HK-2 (cell line): ENCODE results near the gene EFNA5.
"Not testable (repeated sequence)": the region's sequence is repeated elsewhere in the genome, so short reads cannot be mapped to it uniquely, and the experiment has no call there.

Experiments
- DNase-seq: peaks from one replicate; pipeline ENCODE4 v3.0.0-alpha.2; 2018; ENCODE audit not compliant: unreplicated experiment

The EFNA5 gene

DNA sequence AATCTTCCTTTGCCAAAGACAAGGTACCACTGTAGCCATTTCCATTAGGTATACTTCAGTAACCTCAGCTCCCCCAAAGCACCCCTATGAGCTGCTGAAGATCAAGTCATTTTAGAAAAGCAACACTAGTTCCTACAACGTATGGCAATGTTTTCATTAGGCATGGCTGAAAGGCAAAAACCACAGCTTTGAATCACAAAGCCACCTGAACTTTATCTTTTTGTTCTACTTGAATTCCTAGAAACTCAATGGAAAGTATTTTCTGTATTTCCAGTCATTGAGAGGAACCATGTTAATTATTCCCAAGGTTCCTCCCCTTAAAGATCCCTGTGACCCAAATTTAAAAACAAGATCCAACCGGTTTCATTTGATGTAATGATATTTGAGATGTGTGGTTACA lies 152.1 kb downstream of the EFNA5 start:
- DNase-seq, result no peak

DNA sequence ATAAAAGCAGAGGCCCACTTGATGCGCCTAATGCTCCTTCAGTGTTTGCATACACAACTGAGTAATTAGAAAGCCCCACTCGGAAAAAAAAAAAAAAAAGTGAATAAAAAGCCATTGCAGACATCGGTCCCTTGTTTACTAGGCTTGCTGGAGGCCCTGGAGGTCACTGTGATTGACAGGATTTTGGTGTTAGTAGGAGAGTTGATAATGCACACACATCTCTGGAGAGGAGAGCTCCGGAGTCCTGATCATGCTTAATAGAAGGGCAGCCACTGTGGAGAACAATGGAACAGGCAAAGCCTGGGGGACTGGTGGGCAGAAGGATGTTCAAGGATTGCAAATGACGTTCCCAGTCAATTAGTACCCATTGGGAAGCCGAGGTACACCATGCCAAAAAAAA lies 152.5 kb downstream of the EFNA5 start:
- DNase-seq, result no peak

DNA sequence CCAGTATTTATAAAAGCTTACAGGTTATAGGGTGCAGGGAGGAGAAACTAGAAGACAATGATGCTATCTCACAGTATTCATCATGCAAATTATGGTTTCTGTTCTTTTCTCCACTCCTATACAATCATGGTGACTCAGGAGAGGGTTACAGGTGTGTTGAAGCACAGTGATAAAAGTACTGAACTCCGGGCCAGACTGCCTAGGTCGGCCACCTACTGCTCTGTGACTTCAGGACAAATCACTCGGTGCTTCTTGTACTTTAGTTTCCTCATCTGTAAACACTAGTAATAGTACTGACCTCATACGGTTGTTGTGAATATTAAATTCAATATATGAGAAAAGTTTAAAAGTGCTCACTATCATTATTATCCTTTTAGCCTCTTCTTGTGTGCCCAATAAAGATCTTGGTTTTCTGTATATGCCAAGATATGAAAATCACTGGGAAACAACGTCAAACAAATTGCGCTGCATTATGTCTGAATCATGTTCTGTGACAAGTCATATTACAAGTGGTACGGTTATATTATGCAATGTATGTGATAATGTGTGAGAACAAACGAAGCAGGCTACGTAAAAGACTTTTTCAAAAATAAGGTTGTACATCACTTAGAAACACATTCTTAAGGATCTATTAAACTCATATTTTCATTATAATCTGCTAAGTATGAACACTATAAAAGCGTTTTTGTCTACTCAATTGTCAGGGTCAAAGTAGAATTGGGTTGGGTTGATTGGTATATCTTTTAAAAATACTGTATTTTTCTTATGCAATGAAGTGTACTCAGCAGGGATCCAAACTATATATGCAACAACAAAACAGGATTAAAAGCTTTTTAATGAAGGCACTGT lies 153.3 kb downstream of the EFNA5 start:
- DNase-seq, result no peak

DNA sequence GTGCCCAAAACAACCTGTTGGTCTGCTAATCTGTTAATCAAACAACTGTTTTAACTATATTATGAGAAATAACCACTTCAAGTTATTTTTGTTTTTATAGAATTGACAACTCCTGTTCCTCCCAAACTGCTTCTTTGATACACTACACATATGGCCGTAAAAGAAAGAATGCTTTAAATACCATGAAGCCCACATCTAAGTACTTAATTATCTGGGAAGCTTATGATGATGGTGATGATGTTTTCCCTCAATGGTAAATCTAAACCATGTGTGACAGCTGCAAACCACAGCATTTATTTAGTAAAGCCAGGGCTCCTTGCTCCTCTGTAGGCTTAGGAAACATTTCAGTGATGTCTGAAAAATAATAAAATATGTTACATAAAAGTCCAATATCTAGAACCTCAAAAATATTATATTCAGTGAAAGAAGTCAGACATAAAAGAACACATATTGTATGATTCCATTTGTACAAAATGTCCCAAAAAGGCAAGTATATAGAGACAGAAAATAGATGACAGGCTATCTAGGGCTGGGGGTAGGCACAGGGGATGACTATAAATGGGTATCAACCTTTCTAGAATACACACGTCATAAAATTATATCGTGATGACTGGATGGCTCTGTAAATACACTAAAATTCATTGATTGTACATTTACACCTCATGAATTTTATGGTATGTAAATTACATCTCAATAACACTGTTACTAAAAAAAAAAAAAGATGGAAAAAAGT lies 154.1 kb downstream of the EFNA5 start:
- DNase-seq, result no peak

DNA sequence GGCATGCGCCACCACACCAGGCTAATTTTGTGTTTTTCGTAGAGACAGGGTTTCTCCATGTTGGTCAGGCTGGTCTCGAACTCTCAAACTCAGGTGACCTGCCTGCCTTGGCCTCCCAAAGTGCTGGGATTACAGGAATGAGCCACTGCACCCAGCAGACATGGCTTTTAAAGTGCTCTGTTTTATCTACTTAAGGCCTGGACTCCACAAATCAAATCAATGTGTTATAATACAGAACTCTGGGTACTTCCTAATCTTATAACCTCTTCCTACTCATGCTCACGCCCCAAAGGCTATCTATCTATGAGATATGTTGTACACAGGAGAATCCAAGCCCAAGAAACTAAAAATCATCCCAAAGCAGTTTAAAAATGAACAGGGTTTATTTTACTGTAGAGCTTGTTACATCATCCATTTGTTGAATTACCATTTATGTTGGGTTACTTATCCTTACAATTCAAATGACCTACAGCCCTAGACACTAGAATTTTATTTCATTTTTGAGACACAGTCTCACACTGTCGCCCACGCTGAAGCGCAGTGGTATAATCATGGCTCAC lies 155.1 kb downstream of the EFNA5 start:
- DNase-seq, result no peak

DNA sequence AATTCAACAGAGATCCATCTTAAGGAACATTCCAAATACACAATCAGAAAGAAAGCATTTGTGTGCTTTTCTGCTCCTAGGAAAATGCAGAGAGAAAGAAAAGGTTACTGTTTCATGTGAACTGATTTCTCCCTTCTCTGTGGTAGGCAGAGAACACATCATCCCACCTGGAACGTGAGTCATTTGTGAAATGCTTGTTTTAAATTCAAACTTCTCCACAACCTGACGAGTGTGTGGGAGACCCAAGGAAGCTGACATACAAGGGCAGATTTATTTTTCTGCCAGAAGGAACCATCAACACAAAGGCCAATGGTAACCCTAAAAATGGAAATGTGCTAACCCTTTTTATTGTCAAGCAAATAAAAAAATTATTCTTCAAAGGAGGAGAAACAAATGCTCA lies 156.4 kb downstream of the EFNA5 start:
- no peak for DNase-seq

DNA sequence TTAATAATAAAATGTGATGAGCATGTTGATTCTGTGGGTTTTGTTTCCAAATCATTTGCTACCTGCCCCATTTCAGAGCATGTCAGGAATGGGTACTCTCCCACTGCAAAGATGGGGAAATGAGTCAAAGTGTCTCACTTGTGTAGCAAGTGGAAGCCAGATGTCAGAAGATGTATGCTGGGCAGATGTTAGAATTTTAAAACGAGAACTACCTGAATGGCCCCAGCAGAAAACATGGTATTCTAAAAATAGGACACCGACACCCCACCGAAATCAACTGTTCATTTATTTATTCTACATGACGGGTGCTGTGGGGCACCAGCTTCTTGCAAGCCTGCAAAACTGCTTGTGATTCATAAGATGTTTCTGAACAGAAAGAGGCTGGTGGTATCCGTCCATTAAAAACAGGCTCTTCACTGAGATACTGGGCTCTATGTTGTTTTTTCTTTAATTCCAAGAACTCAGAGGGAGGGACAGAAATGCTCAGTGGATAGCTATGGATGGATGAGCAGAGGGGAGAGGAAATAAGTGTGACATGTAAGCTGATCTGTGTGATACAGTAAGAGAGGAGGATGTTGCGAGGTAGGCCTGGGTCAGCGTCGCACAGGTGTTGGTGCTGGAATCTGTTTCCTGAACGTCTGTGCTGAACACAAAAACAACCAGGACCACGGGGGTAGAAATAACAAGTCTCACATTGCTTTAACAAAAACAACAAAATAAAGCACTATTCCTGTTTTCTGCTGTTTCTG lies 157.2 kb downstream of the EFNA5 start:
- no peak for DNase-seq

DNA sequence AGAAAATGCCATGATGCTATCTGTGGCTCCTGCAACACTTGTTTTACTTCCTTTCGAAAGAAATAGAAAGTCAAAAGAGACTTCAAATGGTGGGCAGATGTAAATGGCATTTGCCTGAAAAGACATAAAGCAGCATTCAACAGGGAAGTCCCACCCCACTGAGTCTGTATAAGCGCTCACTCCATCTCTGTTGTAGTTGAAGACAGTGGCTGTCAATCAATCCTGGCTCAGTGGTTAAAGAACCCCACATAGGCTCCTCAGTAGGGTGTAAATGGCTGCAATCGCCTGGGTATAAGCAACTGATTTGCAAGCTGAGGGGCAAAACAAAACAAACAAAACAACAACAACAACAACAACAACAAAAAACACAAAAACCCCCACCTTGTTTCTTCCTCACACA lies 158.7 kb downstream of the EFNA5 start:
- DNase-seq, result no peak

DNA sequence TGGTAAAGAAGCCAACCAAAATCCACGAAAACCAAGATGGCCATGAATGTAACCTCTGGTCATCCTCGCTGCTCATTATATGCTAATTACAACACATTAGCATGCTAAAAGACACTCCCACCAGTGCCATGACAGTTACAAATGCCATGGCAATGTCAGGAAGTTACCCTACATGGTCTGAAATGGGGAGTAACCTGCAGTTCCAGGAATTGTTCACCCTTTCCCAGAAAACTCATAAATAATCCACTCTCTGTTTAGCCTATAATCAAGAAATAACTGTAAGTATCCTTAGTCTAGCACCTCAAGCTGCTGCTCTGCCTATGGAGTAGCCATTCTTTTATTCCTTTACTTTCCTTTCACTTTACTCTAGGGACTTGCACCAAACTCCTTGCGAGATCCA lies 160.6 kb downstream of the EFNA5 start:
- no peak for DNase-seq

DNA sequence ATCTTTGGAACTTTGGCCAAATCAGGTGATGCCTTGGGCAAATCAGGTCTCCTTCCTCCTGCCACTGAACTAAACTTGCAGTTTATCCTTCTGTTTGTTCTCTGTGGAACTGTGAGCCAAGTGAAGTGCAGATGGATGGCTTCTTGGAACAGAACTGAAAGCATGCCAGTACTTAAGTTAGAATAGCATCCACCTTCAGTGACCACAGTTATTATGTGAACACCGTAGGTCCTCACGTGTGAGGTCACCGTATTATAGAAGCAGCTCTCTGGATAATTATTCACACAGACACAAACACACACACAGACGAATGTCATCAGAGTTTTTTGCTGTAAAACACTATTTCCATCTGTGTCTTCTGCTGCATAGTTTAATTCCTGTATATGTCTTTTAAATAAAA lies 162.6 kb downstream of the EFNA5 start:
- no peak for DNase-seq

DNA sequence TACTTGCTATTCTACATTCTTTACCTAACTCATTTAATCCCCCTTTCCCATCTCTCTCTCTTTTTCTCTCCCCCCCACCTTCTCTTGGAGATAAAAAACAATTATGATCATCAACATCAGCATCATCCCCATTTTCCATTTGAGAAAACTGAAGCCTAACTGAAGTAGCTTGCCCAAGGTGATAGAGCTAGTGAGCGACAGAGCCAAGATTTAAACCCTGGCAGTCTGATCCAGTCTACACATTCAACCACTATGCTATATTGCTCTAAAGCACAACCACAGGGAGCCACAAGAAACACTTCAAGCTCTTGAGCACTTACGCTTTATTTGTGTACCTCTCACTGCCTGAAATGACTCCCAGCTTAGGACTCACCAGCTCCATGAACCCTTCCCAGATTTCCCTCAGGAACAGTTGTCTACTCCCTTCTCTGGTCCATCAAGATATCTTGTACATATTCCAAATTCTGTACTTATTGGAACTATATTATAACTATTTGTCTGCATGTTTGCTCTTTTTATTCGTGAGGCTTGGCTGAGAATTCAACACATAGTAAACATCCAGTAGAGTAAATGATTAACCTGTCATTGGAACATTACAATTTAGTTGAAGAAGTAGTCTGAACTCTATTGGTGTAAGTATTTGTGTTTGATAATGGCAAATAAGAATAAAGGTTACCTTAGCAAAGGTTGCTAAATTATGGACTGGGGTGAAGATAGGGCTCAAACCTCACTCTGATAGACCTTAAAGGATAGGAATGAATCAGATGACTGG lies 164.8 kb downstream of the EFNA5 start:
- DNase-seq, result no peak

DNA sequence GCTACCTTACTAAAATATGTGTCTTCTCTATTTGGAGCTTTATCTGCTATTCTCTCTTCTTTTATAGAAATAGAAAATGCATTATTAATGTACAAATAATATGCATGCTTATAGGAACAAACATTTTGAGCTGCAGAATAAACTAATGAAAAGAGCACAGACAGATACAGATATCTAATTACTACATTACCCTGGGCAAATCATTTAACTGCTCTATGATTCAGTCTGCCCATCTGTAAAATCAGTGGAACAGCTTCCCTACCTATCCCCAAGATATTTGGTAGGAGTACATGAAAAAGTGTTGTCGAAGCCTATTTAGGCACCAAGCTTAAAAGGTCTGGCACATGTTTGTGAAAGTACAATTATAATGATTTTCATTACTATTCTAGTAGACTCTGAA lies 166.3 kb downstream of the EFNA5 start:
- DNase-seq, result no peak

DNA sequence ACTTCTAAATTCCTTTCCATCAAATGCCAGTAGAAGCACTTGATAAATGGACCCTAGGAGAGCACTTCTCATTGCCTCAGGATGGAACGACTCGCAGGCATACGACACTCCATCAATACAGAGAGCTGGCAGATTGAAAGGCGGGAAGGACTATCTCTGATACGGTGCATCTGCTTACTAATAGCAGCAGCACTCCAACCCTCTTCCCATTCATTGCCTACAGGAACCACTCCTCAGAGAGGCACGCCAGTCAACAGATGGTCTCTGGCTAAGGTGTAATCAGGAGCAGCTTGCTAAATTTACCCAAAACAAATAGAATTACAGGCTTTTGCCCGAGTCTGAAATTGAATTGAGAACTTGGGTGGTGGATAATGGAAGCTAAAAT lies 168.1 kb downstream of the EFNA5 start:
- DNase-seq, result no peak

DNA sequence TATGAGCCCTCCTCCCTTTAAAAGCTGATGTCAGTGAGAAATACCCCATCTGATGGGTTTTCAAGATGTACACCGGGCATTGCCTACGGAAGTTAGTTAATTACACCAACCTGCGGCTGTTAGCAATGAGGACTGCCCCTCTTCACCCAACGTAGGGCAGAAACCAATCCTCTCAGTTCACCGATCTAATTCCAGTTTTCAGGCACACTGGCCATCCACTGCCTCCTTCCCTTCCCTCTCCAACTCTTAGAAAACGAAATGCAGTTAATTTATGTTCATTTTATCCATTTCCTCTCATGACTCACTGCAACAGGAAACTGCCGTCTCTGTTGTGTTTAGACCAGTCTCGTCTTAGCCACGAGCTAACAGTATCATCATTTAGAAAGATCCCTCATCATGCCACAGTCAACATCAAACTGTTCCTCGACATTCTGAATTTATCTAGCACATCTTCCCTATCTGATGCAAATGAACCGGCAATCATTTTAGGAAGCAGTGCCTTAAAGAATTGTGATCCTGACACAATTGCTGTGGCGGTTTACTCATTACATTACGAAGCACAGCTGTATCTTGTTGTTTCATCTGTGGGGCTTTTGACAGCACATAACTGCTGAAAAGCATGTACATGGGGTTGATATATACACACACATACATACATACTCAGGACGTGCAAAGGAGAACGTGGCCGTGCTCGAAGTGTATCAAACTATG lies 168.6 kb downstream of the EFNA5 start:
- DNase-seq, result no peak

DNA sequence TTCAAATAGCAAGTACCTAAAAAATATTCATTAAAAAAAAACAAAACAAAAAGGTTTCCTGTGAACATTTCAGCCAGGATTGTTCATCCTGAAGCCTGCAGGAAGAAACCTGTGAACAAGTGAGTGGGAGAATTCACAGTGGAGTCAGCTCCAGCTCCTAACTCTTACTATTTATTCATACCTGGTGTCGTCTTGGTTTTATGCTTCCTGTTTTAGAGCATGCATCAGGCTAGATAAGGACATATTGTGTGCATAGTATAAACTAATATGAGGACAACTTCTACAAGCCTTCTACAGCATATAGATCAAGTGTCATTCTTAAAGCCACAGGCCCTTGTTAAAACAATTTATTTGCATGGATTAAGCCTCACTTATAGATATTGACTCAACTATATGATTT lies 169.9 kb downstream of the EFNA5 start:
- no peak for DNase-seq

DNA sequence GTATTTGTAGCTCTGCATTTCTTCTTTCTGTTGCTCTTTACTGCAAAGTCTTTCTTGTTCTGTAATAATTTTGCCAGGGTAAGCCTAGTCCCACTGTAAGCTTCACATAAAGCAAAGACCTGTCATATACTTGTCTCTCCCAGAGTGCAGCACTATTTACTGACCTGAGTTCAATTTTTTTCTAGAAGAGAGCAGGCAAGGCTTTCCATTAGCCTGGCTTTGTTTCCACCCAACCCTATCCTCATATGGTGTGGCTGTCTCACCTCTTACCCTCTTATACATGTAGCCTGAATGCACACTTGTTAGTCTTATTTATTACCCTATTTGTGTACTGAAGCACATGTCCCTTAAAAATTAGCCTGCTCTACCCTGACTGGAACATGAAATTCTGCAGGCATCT lies 170.4 kb downstream of the EFNA5 start:
- no peak for DNase-seq

DNA sequence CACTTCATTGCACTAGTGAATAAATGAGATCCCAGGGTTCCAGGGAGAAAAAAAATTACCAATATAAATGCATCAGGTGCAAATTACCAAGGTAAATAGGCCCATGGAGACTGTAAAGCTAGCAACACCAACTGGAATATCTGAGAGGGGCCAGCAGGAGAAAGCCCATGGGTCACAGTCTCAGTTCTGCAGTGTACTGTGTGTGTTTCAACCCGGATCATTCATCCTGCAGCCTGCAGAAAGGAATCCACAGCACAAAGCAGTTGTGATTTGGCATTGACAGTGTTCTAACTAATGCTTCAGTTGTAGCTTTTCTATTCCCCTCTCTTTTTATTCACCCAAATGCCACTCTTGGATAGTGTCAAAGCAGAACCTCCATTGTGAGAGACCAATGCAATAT lies 171.0 kb downstream of the EFNA5 start:
- DNase-seq, result no peak

DNA sequence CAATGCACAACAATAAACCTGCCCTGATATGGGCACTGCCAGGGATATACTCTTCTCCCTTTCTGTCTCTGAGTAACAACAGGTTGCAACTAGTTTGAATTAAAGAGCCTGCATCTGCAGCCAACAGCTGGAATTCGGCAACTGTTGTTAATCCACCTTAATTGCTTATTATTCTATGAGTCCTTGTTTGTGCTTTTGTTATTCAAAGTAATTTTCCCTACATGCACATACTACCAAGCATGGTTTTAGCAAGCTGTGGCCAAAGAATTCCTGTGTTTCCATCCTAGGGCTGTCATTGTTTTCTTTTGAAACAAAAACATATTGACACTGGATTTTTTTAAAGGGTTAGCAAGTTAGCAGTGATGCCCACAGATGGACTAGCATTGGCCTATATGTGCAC lies 171.5 kb downstream of the EFNA5 start:
- DNase-seq, result no peak

DNA sequence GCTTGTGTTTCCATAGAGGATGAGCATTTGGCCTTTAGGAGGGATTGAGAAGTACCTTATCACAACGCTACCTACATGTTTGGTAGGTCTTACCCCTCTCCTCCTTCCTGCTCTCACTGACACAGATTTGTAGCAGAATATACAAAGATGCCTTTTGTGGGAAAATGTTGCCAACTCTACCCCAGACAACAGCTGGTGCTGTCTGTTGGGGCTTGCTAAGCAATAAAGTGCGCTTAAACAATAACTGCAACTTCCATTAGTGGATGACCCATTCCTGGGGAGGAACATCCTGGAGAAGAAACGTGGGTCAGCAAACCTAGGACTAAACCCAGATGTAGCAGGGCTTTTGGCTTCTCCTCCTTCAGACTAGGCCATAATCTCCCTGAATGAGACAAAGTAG lies 174.3 kb downstream of the EFNA5 start:
- DNase-seq, result no peak

DNA sequence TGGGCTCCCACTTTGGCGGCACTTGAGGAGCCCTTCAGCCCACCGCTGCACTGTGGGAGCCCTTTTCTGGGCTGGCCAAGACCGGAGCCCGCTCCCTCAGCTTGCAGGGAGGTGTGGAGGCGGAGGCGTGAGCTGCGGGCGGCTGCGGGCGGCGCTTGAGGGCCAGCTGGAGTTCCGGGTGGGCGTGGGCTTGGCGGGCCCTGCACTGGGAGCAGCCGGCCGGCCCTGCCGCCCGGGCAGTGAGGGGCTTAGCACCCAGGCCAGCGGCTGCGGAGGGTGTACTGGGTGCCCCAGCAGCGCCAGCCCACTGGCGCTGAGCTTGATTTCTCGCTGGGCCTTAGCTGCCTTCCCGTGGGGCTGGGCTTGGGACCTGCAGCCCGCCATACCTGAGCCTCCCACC lies 176.6 kb downstream of the EFNA5 start:
- DNase-seq, result not testable (repeated sequence)

DNA sequence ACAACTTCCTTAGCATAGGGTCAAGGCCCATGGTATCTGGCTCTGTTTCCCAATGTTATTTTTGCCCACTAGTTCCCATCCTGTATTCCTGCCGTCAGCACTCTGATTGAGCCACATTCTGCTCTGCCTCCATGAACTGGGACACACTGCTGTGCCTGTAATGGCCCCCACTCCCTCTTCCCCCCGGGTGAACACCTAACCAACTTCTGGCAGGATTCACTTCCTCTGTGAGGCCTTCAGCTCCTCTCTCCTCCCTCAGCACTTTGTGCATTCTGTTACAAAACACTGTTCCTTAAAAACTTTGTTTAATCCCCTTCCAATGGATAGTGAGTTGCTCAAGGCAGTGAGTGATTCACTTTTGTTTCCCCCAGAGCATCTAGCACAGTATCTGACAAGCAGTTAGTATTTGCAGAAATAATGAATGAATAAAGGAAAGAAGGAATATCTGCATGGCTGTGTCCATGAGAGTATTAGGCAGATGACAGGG lies 183.6 kb downstream of the EFNA5 start:
- no peak for DNase-seq
